ENCODE results near the gene PCDHGA1. TPM values are rescaled to one million over a fixed set of nuclear protein-coding genes. Genes with fewer than 3 reads are reported as not detected.

Gene PCDHGA1
- total and polyA plus RNA-seq, 4 donors = 0.05 to 0.08 (median 0.05) TPM; not detected in 1

- 83% methylated on average over 9 of the region's 9 CpGs for WGBS
- Histone ChIP-seq H3K27me3 (ENCODE audit: control insufficient read depth in 4 of 4, insufficient read depth in 4 of 4, low read length in 3 of 4) (peaks cover 0 to 2% (median 0%) of the 10 kb centered on the region in 4 donors), H3K27ac (ENCODE audit: low read depth in 1 of 2, low read length in 2 of 2) (no peak overlapping the region), H3K4me3 (ENCODE audit: low read depth in 1 of 3, low read length in 3 of 3) (no peak overlapping the region), H3K9me3 (ENCODE audit: control insufficient read depth in 4 of 4, low read length in 3 of 4) (peaks cover 0 to 4% (median 1%) of the 10 kb centered on the region in 4 donors), H3K9ac (ENCODE audit: low read depth in 1 of 2, low read length in 2 of 2) (no peak overlapping the region), H3K4me1 (ENCODE audit: control insufficient read depth in 4 of 4, insufficient read depth in 4 of 4, low read length in 3 of 4) (peaks cover 0 to 5% (median 2%) of the 10 kb centered on the region in 4 donors), H3K36me3 (ENCODE audit: control insufficient read depth in 4 of 4, insufficient read depth in 3 of 4, low read depth in 1 of 4, low read length in 3 of 4) (peaks cover 0 to 2% (median 0%) of the 10 kb centered on the region in 4 donors)
- no peak for DNase-seq (ENCODE audit: low spot score)
- TF ChIP-seq, protein P1, sequence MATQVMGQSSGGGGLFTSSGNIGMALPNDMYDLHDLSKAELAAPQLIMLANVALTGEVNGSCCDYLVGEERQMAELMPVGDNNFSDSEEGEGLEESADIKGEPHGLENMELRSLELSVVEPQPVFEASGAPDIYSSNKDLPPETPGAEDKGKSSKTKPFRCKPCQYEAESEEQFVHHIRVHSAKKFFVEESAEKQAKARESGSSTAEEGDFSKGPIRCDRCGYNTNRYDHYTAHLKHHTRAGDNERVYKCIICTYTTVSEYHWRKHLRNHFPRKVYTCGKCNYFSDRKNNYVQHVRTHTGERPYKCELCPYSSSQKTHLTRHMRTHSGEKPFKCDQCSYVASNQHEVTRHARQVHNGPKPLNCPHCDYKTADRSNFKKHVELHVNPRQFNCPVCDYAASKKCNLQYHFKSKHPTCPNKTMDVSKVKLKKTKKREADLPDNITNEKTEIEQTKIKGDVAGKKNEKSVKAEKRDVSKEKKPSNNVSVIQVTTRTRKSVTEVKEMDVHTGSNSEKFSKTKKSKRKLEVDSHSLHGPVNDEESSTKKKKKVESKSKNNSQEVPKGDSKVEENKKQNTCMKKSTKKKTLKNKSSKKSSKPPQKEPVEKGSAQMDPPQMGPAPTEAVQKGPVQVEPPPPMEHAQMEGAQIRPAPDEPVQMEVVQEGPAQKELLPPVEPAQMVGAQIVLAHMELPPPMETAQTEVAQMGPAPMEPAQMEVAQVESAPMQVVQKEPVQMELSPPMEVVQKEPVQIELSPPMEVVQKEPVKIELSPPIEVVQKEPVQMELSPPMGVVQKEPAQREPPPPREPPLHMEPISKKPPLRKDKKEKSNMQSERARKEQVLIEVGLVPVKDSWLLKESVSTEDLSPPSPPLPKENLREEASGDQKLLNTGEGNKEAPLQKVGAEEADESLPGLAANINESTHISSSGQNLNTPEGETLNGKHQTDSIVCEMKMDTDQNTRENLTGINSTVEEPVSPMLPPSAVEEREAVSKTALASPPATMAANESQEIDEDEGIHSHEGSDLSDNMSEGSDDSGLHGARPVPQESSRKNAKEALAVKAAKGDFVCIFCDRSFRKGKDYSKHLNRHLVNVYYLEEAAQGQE (IDR thresholded peaks at IDR 0.05) = no peak
- TF ChIP-seq NR2F2 (IDR thresholded peaks at IDR 0.05) = no peak
- TF ChIP-seq ATF3 (IDR thresholded peaks at IDR 0.05) = no peak
- no peak for TF ChIP-seq EGR1 (IDR thresholded peaks at IDR 0.05; ENCODE audit: low read depth in 2 of 2)
- no peak for TF ChIP-seq GABPA (IDR thresholded peaks at IDR 0.05 in 1 of 2, conservative IDR thresholded peaks at IDR 0.05 in 1 of 2)
- TF ChIP-seq FOXA1 (IDR thresholded peaks at IDR 0.05) = no peak
- TF ChIP-seq JUND (IDR thresholded peaks at IDR 0.05) = no peak
- no peak for TF ChIP-seq TAF1 (conservative IDR thresholded peaks at IDR 0.05)
- TF ChIP-seq RXRA (IDR thresholded peaks at IDR 0.05) = no peak
- TF ChIP-seq FOXA2 (IDR thresholded peaks at IDR 0.05) = no peak
- TF ChIP-seq, protein P2, sequence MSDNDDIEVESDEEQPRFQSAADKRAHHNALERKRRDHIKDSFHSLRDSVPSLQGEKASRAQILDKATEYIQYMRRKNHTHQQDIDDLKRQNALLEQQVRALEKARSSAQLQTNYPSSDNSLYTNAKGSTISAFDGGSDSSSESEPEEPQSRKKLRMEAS (IDR thresholded peaks at IDR 0.05) = no peak
- no peak for TF ChIP-seq RAD21 (IDR thresholded peaks at IDR 0.05)
- no peak for TF ChIP-seq YY1 (IDR thresholded peaks at IDR 0.05)
- no peak for TF ChIP-seq ZBTB33 (IDR thresholded peaks at IDR 0.05)
- TF ChIP-seq, protein P3, sequence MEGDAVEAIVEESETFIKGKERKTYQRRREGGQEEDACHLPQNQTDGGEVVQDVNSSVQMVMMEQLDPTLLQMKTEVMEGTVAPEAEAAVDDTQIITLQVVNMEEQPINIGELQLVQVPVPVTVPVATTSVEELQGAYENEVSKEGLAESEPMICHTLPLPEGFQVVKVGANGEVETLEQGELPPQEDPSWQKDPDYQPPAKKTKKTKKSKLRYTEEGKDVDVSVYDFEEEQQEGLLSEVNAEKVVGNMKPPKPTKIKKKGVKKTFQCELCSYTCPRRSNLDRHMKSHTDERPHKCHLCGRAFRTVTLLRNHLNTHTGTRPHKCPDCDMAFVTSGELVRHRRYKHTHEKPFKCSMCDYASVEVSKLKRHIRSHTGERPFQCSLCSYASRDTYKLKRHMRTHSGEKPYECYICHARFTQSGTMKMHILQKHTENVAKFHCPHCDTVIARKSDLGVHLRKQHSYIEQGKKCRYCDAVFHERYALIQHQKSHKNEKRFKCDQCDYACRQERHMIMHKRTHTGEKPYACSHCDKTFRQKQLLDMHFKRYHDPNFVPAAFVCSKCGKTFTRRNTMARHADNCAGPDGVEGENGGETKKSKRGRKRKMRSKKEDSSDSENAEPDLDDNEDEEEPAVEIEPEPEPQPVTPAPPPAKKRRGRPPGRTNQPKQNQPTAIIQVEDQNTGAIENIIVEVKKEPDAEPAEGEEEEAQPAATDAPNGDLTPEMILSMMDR (IDR thresholded peaks at IDR 0.05; ENCODE audit: low read depth, low read length, missing input control) = no peak
- no peak for TF ChIP-seq HNF4A (conservative IDR thresholded peaks at IDR 0.05)
- no peak for TF ChIP-seq HNF4G (IDR thresholded peaks at IDR 0.05)
- no peak for TF ChIP-seq SP1 (IDR thresholded peaks at IDR 0.05)
Observed at GRCh38 chr5:141486091-141486490, 155.8 kb downstream of the PCDHGA1 start.

All from liver (tissue), 9 donors.